Measurements from ENCODE around the gene TBCEL.
"Not testable (repeated sequence)": the region's sequence is repeated elsewhere in the genome, so short reads cannot be mapped to it uniquely, and the experiment has no call there.

The TBCEL gene

GRCh38 chr11:121023848-121024751 lies at the start of gene TBCEL:
Gene TBCEL (plus strand): TSS chr11:121024102. CDS start chr11:121045691, 21,589 bp downstream.
- DNase-seq = peak; percentile 86

- no peak for DNase-seq
These were observed 49.4 kb upstream of the TBCEL start for GRCh38 chr11:120974466-120974865.

- DNase-seq = no peak
These were observed 48.9 kb upstream of the TBCEL start for GRCh38 chr11:120974965-120975364.

GRCh38 chr11:120977266-120978137 lies 46.4 kb upstream of the TBCEL start:
- peak; percentile 39 for DNase-seq

GRCh38 chr11:120978701-120979100 lies 45.2 kb upstream of the TBCEL start:
- DNase-seq = no peak

- peak; percentile 32 for DNase-seq
These were observed 38.0 kb upstream of the TBCEL start for GRCh38 chr11:120985718-120986569.

- no peak for DNase-seq
These were observed 35.3 kb upstream of the TBCEL start for GRCh38 chr11:120988603-120989002.

GRCh38 chr11:120991830-120992686 lies 31.8 kb upstream of the TBCEL start:
- no peak for DNase-seq

- DNase-seq = no peak
These were observed 29.6 kb upstream of the TBCEL start for GRCh38 chr11:120994091-120994859.

- DNase-seq = no peak
These were observed 28.7 kb upstream of the TBCEL start for GRCh38 chr11:120995184-120995583.

GRCh38 chr11:120996973-120997372 lies 26.9 kb upstream of the TBCEL start:
- no peak for DNase-seq

- no peak for DNase-seq
These were observed 25.3 kb upstream of the TBCEL start for GRCh38 chr11:120998581-120998980.

GRCh38 chr11:121004206-121004840 lies 19.6 kb upstream of the TBCEL start:
- no peak for DNase-seq

- DNase-seq = no peak
These were observed 17.0 kb upstream of the TBCEL start for GRCh38 chr11:121006922-121007321.

GRCh38 chr11:121008551-121008950 lies 15.4 kb upstream of the TBCEL start:
- no peak for DNase-seq

GRCh38 chr11:121012091-121012490 lies 11.8 kb upstream of the TBCEL start:
- DNase-seq = no peak

GRCh38 chr11:121018746-121019145 lies 5.2 kb upstream of the TBCEL start:
- DNase-seq = no peak

GRCh38 chr11:121021718-121022117 lies 2.2 kb upstream of the TBCEL start:
- not testable (repeated sequence) for DNase-seq

- no peak for DNase-seq
These were observed 1.1 kb downstream of the TBCEL start for GRCh38 chr11:121024989-121025388.

- no peak for DNase-seq
These were observed 5.3 kb downstream of the TBCEL start for GRCh38 chr11:121029153-121029552.
